Lower lobe of right lung (tissue), 2 donors: ENCODE measurements around the gene PAK1. TPM values are rescaled to one million over a fixed set of nuclear protein-coding genes. Genes with fewer than 3 reads are reported as not detected.

Experiments used
- ATAC-seq, 2 donors: fragments of 200-7000 bp; cut with Tn5 transposase; one replicate each; pipeline ENCODE4 v1.9.1; 2020 to 2022; ENCODE audit warnings: mild to moderate bottlenecking in 2 of 2, moderate library complexity in 2 of 2
- DNase-seq: peaks from one replicate; pipeline ENCODE4 v3.0.0-alpha.2; 2020
- H3K27ac ChIP-seq: fragments of 200-600 bp; one replicate; pipeline ENCODE4 v1.8.0; 2022
- H3K27me3 ChIP-seq: fragments of 200-600 bp; one replicate; pipeline ENCODE4 v1.8.0; 2022; ENCODE audit warnings: low read depth
- H3K36me3 ChIP-seq: fragments of 200-600 bp; one replicate; pipeline ENCODE4 v1.8.0; 2022; ENCODE audit warnings: mild to moderate bottlenecking
- H3K4me1 ChIP-seq: fragments of 200-600 bp; one replicate; pipeline ENCODE4 v1.8.0; 2022
- H3K4me3 ChIP-seq: fragments of 200-600 bp; one replicate; pipeline ENCODE4 v1.8.0; 2022; ENCODE audit warnings: mild to moderate bottlenecking
- H3K9me3 ChIP-seq: fragments of 200-600 bp; one replicate; pipeline ENCODE4 v1.8.0; 2022
- CTCF ChIP-seq: fragments of 200-600 bp; IDR thresholded peaks from one replicate; pipeline ENCODE4 v1.8.0; 2022; ENCODE audit warnings: antibody characterized with exemption, mild to moderate bottlenecking
- intact Hi-C: fragments of 100-400 bp; cut with DNase I; formaldehyde crosslinking; loops from one replicate; pipeline ENCODE4 v1.11.0; 2022
- total RNA-seq: library from RNA; stranded (reverse); fragmentation: NEBNext Ultra II Directional; extraction: Animal tissue kit (Norgen Biotek cat#: 25700); gene quantifications from one replicate; pipeline ENCODE4 v1.2.1, GENCODE V29; 2021
- donor health status: DM: no; HTN: yes; CAD: no; lungs with severe emphysema.

The PAK1 gene
- total RNA-seq, 1 donor from 2014 or later: 40.6 TPM

GRCh38 chr11:77312107-77312506 is 161.8 kb downstream of the PAK1 start:
- Histone ChIP-seq H3K36me3 (no peaks in the 10 kb centered on the region), H3K9me3 (no peaks in the 10 kb centered on the region), H3K4me1 (no peaks in the 10 kb centered on the region), H3K4me3 (no peak overlapping the region), H3K27me3 (no peaks in the 10 kb centered on the region), H3K27ac (no peak overlapping the region)
- no peak for TF ChIP-seq CTCF
- DNase-seq: no peak
- no peak for ATAC-seq
- intact Hi-C loops: no loop called here

GRCh38 chr11:77311701-77312100 is 162.2 kb downstream of the PAK1 start:
- intact Hi-C loops: no loop called here
- no peaks in the 10 kb centered on the region for H3K9me3 ChIP-seq
- no peaks in the 10 kb centered on the region for H3K36me3 ChIP-seq
- DNase-seq: no peak
- ATAC-seq: no peak
- TF ChIP-seq CTCF: no peak
- no peak overlapping the region for H3K4me3 ChIP-seq
- no peaks in the 10 kb centered on the region for H3K4me1 ChIP-seq
- no peaks in the 10 kb centered on the region for H3K27me3 ChIP-seq
- no peak overlapping the region for H3K27ac ChIP-seq

- H3K27ac ChIP-seq: no peak overlapping the region
- H3K4me3 ChIP-seq: no peak overlapping the region
- H3K4me1 ChIP-seq: no peaks in the 10 kb centered on the region
- ATAC-seq (no peak), DNase-seq (no peak)
- intact Hi-C loops: no loop called here
- H3K9me3 ChIP-seq: no peaks in the 10 kb centered on the region
- H3K27me3 ChIP-seq: no peaks in the 10 kb centered on the region
- H3K36me3 ChIP-seq: no peaks in the 10 kb centered on the region
- no peak for TF ChIP-seq CTCF
Observed at GRCh38 chr11:77310721-77311120, 163.2 kb downstream of the PAK1 start.

GRCh38 chr11:77309401-77310085 is 164.4 kb downstream of the PAK1 start:
- ATAC-seq (no peak), DNase-seq (no peak)
- no peaks in the 10 kb centered on the region for H3K4me1 ChIP-seq
- no peak overlapping the region for H3K27ac ChIP-seq
- no peak overlapping the region for H3K4me3 ChIP-seq
- H3K27me3 ChIP-seq: no peaks in the 10 kb centered on the region
- H3K36me3 ChIP-seq: no peaks in the 10 kb centered on the region
- TF ChIP-seq CTCF: no peak
- intact Hi-C loops: no loop called here
- no peaks in the 10 kb centered on the region for H3K9me3 ChIP-seq

- Histone ChIP-seq H3K9me3 (no peaks in the 10 kb centered on the region), H3K36me3 (no peaks in the 10 kb centered on the region), H3K27me3 (no peaks in the 10 kb centered on the region), H3K4me3 (no peak overlapping the region), H3K27ac (no peak overlapping the region), H3K4me1 (no peaks in the 10 kb centered on the region)
- DNase-seq (no peak), ATAC-seq (no peak)
- intact Hi-C loops: no loop called here
- no peak for TF ChIP-seq CTCF
Observed at GRCh38 chr11:77308838-77309237, 165.1 kb downstream of the PAK1 start.
